ENCODE data around the gene TESK1. TPM values are rescaled to one million over a fixed set of nuclear protein-coding genes. Genes with fewer than 3 reads are reported as not detected.

TESK1 gene
- total RNA-seq, 1 experiment from 2014 or later = 20.4 TPM

- Mint-ChIP-seq H3K27me3 (ENCODE audit: low read depth) (peaks cover 4% of the 10 kb centered on the region), H3K9me3 (no peaks in the 10 kb centered on the region), H3K27ac (no peak overlapping the region), H3K4me3 (no peak overlapping the region), H3K36me3 (no peaks in the 10 kb centered on the region), H3K4me1 (no peaks in the 10 kb centered on the region)
- ChIA-PET POLR2A (no interaction called here), CTCF (interaction anchor here (1.3 to 5.3 kb wide), 6 partner anchors 13 to 30 kb away, joined by 3 to 17 read pairs (median 8); no protein-coding TSS in a partner anchor)
- TF ChIP-seq GTF2I (CRISPR knock-in tag; conservative IDR thresholded peaks at IDR 0.05) = no peak
- TF ChIP-seq ETV6 (CRISPR knock-in tag; IDR thresholded peaks at IDR 0.05) = no peak
- TF ChIP-seq CREB1 (CRISPR knock-in tag; IDR thresholded peaks at IDR 0.05) = no peak
- no peak for TF ChIP-seq IRF2 (CRISPR knock-in tag; IDR thresholded peaks at IDR 0.05; ENCODE audit: borderline replicate concordance, low read depth)
- DNase-seq (ENCODE audit: low spot score) = no peak
- ATAC-seq = no peak
Observed at GRCh38 chr9:35629597-35629996, 24.5 kb downstream of the TESK1 start.

GRCh38 chr9:35635730-35636129 lies 30.7 kb downstream of the TESK1 start:
- DNase-seq (ENCODE audit: low spot score) (no peak), ATAC-seq (no peak)
- Mint-ChIP-seq H3K9me3 (peaks cover 22% of the 10 kb centered on the region), H3K27ac (no peak overlapping the region), H3K27me3 (ENCODE audit: low read depth) (peaks cover 11% of the 10 kb centered on the region), H3K4me1 (no peaks in the 10 kb centered on the region), H3K36me3 (peaks cover 8% of the 10 kb centered on the region), H3K4me3 (no peak overlapping the region)
- ChIA-PET POLR2A (no interaction called here), CTCF (interaction anchor here (0.7 kb wide), 1 partner anchor 25 kb away, joined by 6 read pairs; no protein-coding TSS in a partner anchor)
- no peak for TF ChIP-seq ZMAT4 (CRISPR knock-in tag; IDR thresholded peaks at IDR 0.05)
- TF ChIP-seq ARID4B (CRISPR knock-in tag; IDR thresholded peaks at IDR 0.05; ENCODE audit: borderline replicate concordance) = no peak
- TF ChIP-seq ZNF532 (CRISPR knock-in tag; IDR thresholded peaks at IDR 0.05; ENCODE audit: borderline replicate concordance) = no peak
- no peak for TF ChIP-seq ZNF232 (CRISPR knock-in tag; IDR thresholded peaks at IDR 0.05)
- TF ChIP-seq CBFB (CRISPR knock-in tag; IDR thresholded peaks at IDR 0.05; ENCODE audit: low read depth) = no peak
- no peak for TF ChIP-seq MAX (CRISPR knock-in tag; IDR thresholded peaks at IDR 0.05)
- no peak for TF ChIP-seq E2F4 (CRISPR knock-in tag; IDR thresholded peaks at IDR 0.05; ENCODE audit: borderline replicate concordance, low read depth)
- TF ChIP-seq ZNF121 (CRISPR knock-in tag; IDR thresholded peaks at IDR 0.05) = no peak
